DND-41 (cell line): ENCODE results near the gene HSP90B1.

Source experiments
- ATAC-seq: fragments of 200-7000 bp; cut with Tn5 transposase; 3 replicates; pipeline ENCODE4 v1.9.1; 2021; ENCODE audit warnings: low read depth; ENCODE audit not compliant: insufficient read depth
- DNase-seq: peaks from one replicate; pipeline ENCODE4 v3.0.0-alpha.2; 2020
- H2AFZ ChIP-seq: 2 replicates; pipeline ENCODE4 v1.6.0; 2012; ENCODE audit warnings: low read depth, low read length
- H3K27ac ChIP-seq: 2 replicates; pipeline ENCODE4 v1.5.1; 2012; ENCODE audit warnings: low read length, inconsistent platforms
- H3K27me3 ChIP-seq: fragments of 200-600 bp; sonication (generic); 2 replicates; pipeline ENCODE4 v1.6.0; 2012; ENCODE audit warnings: low read length, mild to moderate bottlenecking, inconsistent platforms; ENCODE audit not compliant: insufficient read depth, poor library complexity
- H3K36me3 ChIP-seq: 2 replicates; pipeline ENCODE4 v1.5.1; 2012; ENCODE audit warnings: low read length, inconsistent platforms; ENCODE audit not compliant: insufficient read depth
- H3K4me1 ChIP-seq: 2 replicates; pipeline ENCODE4 v1.5.1; 2012; ENCODE audit warnings: mild to moderate bottlenecking, low read length; ENCODE audit not compliant: insufficient read depth
- H3K4me2 ChIP-seq: 2 replicates; pipeline ENCODE4 v1.6.0; 2012; ENCODE audit warnings: mild to moderate bottlenecking, moderate library complexity, low read length, inconsistent platforms; ENCODE audit not compliant: insufficient read depth
- H3K4me3 ChIP-seq, 2 experiments: fragments of 200-600 bp in 1 of 2; shearing (Covaris generic) in 1 of 2; 2 replicates each; pipeline ENCODE4 v1.5.1; 2012 to 2016; ENCODE audit warnings: inconsistent platforms in 2 of 2, low read length in 2 of 2, mild to moderate bottlenecking in 2 of 2, low read depth in 1 of 2, moderate library complexity in 1 of 2
- H3K79me2 ChIP-seq: 2 replicates; pipeline ENCODE4 v1.6.0; 2012; ENCODE audit warnings: low read length, inconsistent platforms; ENCODE audit not compliant: insufficient read depth
- H3K9ac ChIP-seq: 2 replicates; pipeline ENCODE4 v1.6.0; 2012; ENCODE audit warnings: low read depth, mild to moderate bottlenecking, inconsistent platforms, low read length, moderate library complexity
- H3K9me3 ChIP-seq: 2 replicates; pipeline ENCODE4 v1.5.1; 2012; ENCODE audit warnings: low read length, moderate library complexity, mild to moderate bottlenecking, inconsistent platforms; ENCODE audit not compliant: insufficient read depth, severe bottlenecking
- H4K20me1 ChIP-seq: 2 replicates; pipeline ENCODE4 v1.6.0; 2012; ENCODE audit warnings: low read length; ENCODE audit not compliant: insufficient read depth
- EZH2 ChIP-seq: IDR thresholded peaks from 3 replicates; pipeline ENCODE4 v1.6.1; 2012; ENCODE audit warnings: borderline replicate concordance, low read depth, mild to moderate bottlenecking, moderate library complexity, low read length, inconsistent platforms; ENCODE audit not compliant: severe bottlenecking
- TF ChIP-seq, protein P1 (sequence below): IDR thresholded peaks from 2 replicates; pipeline ENCODE4 v1.5.1; 2012; ENCODE audit warnings: borderline replicate concordance, low read length, moderate library complexity, mild to moderate bottlenecking; ENCODE audit not compliant: poor library complexity, severe bottlenecking; ENCODE audit errors: extremely low read depth

The HSP90B1 gene

DNA sequence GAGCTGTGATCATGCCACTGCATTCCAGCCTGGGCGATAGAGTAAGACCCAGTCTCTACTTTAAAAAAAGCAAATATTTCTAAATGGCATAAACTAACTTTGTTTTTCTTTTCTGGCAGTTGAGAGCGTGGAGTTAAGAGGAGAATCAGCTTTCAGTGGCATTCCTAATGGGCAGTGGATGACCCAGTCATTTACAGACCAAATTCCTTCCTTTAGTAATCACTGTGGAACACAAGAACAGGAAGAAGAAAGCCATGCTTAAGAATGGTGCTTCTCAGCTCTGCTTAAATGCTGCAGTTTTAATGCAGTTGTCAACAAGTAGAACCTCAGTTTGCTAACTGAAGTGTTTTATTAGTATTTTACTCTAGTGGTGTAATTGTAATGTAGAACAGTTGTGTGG, 56.6 kb downstream of the HSP90B1 start:
- Histone ChIP-seq H4K20me1 (no peaks in the 10 kb centered on the region), H3K4me3 (no peak overlapping the region), H3K4me2 (no peak overlapping the region), H3K27ac (no peak overlapping the region), H2AFZ (no peak overlapping the region), H3K36me3 (peaks cover 68% of the 10 kb centered on the region), H3K9me3 (no peaks in the 10 kb centered on the region), H3K9ac (no peak overlapping the region), H3K4me1 (no peaks in the 10 kb centered on the region), H3K79me2 (no peaks in the 10 kb centered on the region), H3K27me3 (no peaks in the 10 kb centered on the region)
- DNase-seq (no peak), ATAC-seq (no peak)
- TF ChIP-seq EZH2, result no peak
- TF ChIP-seq, protein P1, sequence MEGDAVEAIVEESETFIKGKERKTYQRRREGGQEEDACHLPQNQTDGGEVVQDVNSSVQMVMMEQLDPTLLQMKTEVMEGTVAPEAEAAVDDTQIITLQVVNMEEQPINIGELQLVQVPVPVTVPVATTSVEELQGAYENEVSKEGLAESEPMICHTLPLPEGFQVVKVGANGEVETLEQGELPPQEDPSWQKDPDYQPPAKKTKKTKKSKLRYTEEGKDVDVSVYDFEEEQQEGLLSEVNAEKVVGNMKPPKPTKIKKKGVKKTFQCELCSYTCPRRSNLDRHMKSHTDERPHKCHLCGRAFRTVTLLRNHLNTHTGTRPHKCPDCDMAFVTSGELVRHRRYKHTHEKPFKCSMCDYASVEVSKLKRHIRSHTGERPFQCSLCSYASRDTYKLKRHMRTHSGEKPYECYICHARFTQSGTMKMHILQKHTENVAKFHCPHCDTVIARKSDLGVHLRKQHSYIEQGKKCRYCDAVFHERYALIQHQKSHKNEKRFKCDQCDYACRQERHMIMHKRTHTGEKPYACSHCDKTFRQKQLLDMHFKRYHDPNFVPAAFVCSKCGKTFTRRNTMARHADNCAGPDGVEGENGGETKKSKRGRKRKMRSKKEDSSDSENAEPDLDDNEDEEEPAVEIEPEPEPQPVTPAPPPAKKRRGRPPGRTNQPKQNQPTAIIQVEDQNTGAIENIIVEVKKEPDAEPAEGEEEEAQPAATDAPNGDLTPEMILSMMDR, result no peak

DNA sequence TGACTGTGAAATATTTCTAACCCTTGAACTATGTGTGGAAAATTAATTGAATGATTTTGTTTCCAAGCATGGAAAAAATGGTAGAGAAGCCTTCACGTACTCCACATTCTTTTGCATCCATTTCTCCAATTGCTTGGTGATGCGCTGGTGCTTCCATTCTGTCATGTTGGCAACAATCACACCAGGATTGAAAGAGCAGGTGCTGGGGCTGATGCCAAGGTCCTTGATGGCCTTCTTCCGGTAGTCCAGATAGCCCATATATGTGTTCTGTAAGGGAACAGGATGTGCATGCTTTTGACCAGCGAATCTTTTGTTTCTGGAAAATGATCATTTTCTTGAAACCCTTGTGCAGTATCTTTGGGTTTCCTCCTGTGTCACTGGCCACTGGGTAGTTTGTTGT, 64.0 kb downstream of the HSP90B1 start:
- Histone ChIP-seq H3K79me2 (no peaks in the 10 kb centered on the region), H3K4me1 (no peaks in the 10 kb centered on the region), H3K4me3 (no peak overlapping the region), H3K9ac (no peak overlapping the region), H4K20me1 (no peaks in the 10 kb centered on the region), H3K4me2 (no peak overlapping the region), H3K27ac (no peak overlapping the region), H3K36me3 (peaks cover 8% of the 10 kb centered on the region; the same call in 1 of the 2 replicates), H3K9me3 (no peaks in the 10 kb centered on the region), H3K27me3 (peaks cover 3% of the 10 kb centered on the region), H2AFZ (no peak overlapping the region)
- ATAC-seq (no peak), DNase-seq (no peak)
- TF ChIP-seq EZH2, result no peak
- TF ChIP-seq, protein P1, result no peak

DNA sequence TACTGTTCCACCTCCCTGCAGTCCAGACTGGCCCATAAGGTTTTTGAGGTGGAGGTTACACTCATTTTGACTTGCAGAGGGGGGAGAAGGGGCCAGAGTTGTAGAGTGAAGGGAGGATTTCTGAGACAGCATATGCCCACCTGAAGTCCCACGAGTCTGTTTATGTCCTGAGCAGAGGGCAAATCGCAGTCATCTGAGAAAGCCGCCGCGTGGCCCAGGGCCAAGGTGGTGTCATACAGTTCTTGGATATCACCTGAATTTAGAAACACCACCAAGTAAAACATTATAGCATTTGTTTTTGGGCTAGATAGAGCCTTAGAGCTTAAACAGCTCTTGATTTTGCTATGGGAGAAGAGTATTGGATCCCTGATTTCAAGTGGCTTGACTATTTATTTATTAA, 66.4 kb downstream of the HSP90B1 start:
- Histone ChIP-seq H3K9me3 (no peaks in the 10 kb centered on the region), H3K4me1 (no peaks in the 10 kb centered on the region), H2AFZ (no peak overlapping the region), H3K27me3 (peaks cover 13% of the 10 kb centered on the region), H3K4me2 (no peak overlapping the region), H3K79me2 (no peaks in the 10 kb centered on the region), H4K20me1 (no peaks in the 10 kb centered on the region), H3K9ac (no peak overlapping the region), H3K36me3 (no peaks in the 10 kb centered on the region), H3K27ac (no peak overlapping the region), H3K4me3 (no peak overlapping the region)
- no peak for DNase-seq
- TF ChIP-seq, protein P1, result no peak
- TF ChIP-seq EZH2, result no peak
- no peak for ATAC-seq

DNA sequence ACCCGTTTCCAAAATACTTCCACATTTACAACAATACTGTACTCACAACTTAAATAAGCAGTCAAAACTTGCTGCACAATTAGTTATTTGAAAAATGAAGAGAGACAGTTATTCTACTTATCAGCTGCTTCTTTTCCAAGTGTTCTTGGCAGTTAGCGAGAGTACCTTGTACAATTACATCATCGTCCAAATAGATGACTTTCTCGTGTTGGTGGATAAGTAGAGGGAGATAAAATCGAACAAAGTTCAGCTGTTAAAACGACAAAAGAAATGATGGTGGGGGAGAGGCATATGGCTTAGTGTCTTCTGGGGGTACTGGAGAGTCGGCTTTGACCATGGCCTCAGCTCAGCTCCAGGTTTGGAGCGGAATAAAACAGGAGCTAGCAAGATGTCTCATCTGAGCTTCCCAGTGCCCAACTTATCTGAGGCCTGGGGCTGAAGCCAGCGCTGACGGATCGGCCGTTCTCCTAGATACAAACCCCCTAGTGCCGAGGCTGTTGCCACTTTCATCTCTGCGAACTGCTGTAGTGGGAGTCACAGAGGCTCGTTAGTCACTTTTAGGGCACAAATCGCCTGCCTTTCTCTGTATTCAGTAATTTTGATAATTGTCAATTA, 67.2 kb downstream of the HSP90B1 start:
- Histone ChIP-seq H3K27ac (no peak overlapping the region), H3K9me3 (no peaks in the 10 kb centered on the region), H3K4me1 (no peaks in the 10 kb centered on the region), H3K4me2 (no peak overlapping the region), H3K36me3 (no peaks in the 10 kb centered on the region), H3K4me3 (no peak overlapping the region), H3K79me2 (no peaks in the 10 kb centered on the region), H3K27me3 (peaks cover 13% of the 10 kb centered on the region), H2AFZ (no peak overlapping the region), H3K9ac (no peak overlapping the region), H4K20me1 (no peaks in the 10 kb centered on the region)
- TF ChIP-seq EZH2, result no peak
- TF ChIP-seq, protein P1, result no peak
- DNase-seq (no peak), ATAC-seq (no peak)
